Suprapubic skin (tissue), 4 donors: ENCODE measurements around the gene PDE6A.

Source experiments
- POLR2A ChIP-seq, 2 donors: fragments of 450-650 bp; IDR thresholded peaks; one replicate each; pipeline ENCODE4 v1.6.1; 2017; ENCODE audit warnings: antibody characterized with exemption in 2 of 2, mild to moderate bottlenecking in 2 of 2, moderate library complexity in 2 of 2
- POLR2AphosphoS5 ChIP-seq, 3 donors: sonication (generic); formaldehyde crosslinking; IDR thresholded peaks; one replicate each; pipeline ENCODE4 v1.6.1; 2017; ENCODE audit warnings: antibody characterized with exemption in 3 of 3

DNA sequence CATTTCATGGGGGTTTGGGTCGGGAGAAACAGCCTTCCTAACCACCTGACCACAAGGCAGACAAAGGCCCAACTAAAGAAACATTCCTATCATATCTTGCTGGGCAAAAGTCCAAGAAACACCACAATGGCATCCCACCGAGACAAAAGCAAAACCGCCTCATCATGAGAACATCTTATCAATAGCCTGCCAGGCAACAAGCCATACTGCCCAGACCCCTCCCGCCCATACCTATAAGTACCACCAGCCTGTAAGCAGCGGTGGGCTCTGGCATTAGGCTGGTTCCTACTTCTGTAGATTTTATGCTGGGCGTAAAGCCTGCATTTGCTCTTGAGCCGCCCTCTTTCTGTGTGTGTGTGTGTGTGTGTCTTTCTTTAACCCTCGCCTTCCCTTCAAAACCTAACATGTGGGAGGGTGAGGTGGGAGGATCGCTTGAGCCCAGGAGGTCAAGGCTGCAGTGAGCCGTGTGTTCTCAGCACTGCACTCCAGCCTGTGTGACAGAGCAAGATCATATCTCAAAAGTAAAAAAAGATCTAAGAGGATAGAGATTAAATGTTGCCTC lies 56.9 kb downstream of the PDE6A start:
- TF ChIP-seq POLR2A (IDR thresholded peaks at IDR 0.05), result no peak
- no peak for TF ChIP-seq POLR2AphosphoS5 (IDR thresholded peaks at IDR 0.05)
